Upper lobe of left lung (tissue), 6 donors: ENCODE data around the gene SMC5. TPM values are rescaled to one million over a fixed set of nuclear protein-coding genes. Genes with fewer than 3 reads are reported as not detected.

Experiments
- ATAC-seq, 2 donors: fragments of 200-7000 bp; cut with Tn5 transposase; one replicate each; pipeline ENCODE4 v1.9.1; 2022; ENCODE audit warnings: mild to moderate bottlenecking in 2 of 2, moderate library complexity in 2 of 2; ENCODE audit not compliant: low FRiP score in 2 of 2
- DNase-seq, 2 donors: peaks; one replicate each; pipeline ENCODE4 v3.0.0-alpha.2; 2019 to 2020
- H3K27ac ChIP-seq, 4 donors: fragments of 200-600 bp; sonication (generic); one replicate each; pipeline ENCODE4 v1.5.1; 2016 to 2019
- H3K27me3 ChIP-seq, 4 donors: fragments of 200-600 bp; sonication (generic); one replicate each; pipeline ENCODE4 v1.5.1; 2017 to 2019
- H3K36me3 ChIP-seq, 4 donors: fragments of 200-600 bp; sonication (generic); one replicate each; pipeline ENCODE4 v1.5.1; 2016 to 2019
- H3K4me1 ChIP-seq, 4 donors: fragments of 200-600 bp; sonication (generic); one replicate each; pipeline ENCODE4 v1.5.1; 2018 to 2019
- H3K4me3 ChIP-seq, 4 donors: fragments of 200-600 bp; sonication (generic); one replicate each; pipeline ENCODE4 v1.5.1; 2017 to 2019; ENCODE audit warnings: mild to moderate bottlenecking in 2 of 4, moderate library complexity in 1 of 4
- H3K9me3 ChIP-seq, 4 donors: fragments of 200-600 bp; sonication (generic); one replicate each; pipeline ENCODE4 v1.5.1; 2018 to 2019
- EP300 ChIP-seq, 4 donors: sonication (generic); formaldehyde crosslinking; IDR thresholded peaks; one replicate each; pipeline ENCODE4 v1.5.1; 2017; ENCODE audit warnings: antibody characterized with exemption in 4 of 4, control low read depth in 2 of 4
- POLR2A ChIP-seq, 4 donors: fragments of 450-650 bp; IDR thresholded peaks; one replicate each; pipeline ENCODE4 v1.5.1; 2016 to 2017; ENCODE audit warnings: antibody characterized with exemption in 4 of 4, mild to moderate bottlenecking in 2 of 4
- POLR2AphosphoS5 ChIP-seq, 2 donors: sonication (generic); formaldehyde crosslinking; IDR thresholded peaks; one replicate each; pipeline ENCODE4 v1.5.1; 2017; ENCODE audit warnings: antibody characterized with exemption in 2 of 2
- WGBS, 2 donors: methylation state at CpG; one replicate each; pipeline ENCODE4 v1.1.5; 2017 to 2018; 5-methylcytosine and 5-hydroxymethylcytosine counted together
- total RNA-seq, 6 donors: library from RNA; depleted of rRNA in 4 of 6; stranded (reverse); fragments of >200 nt in 4 of 6; gene quantifications; one replicate each; pipeline versions ENCODE4 v1.1.0 to v1.2.1, GENCODE V29; 2016 to 2021
- TF ChIP-seq, protein P1 (sequence below), 6 experiments: fragments of 450-650 bp in 4 of 6; fragments of 200-600 bp in 2 of 6; sonication (generic) in 2 of 6; IDR thresholded peaks; one replicate each; pipeline ENCODE4 v1.5.1; 2016 to 2019; ENCODE audit warnings: antibody characterized with exemption in 6 of 6
- donor health status: DM: no; HTN: no; CAD: no; lungs with moderate emphysema.
- donor health status: DM: no; HTN: yes; CAD: no; lungs with severe emphysema.

Gene SMC5
- total RNA-seq, 6 donors from 2014 or later = 18.8 to 60.7 (median 28.2) TPM

DNA sequence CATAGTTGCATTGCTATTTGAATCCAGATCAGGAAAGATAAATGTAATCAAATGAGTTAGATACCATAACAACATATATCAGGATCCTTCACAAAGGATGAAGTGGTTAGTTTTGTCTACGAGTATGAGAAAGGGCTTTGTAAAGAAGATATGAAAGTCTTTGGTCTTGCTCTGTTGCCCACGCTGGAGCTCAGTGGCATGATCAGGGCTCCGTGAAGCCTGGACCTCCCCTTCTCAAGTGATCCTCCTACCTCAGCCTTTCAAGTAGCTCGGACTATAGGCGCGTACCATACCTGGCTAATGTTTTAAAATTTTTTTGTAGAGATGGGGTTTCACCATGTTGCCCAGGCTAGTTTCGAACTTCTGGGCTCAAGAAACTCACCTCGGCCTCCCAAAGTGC lies 1.8 kb downstream of the SMC5 start:
- H3K27ac ChIP-seq = no peak overlapping the region
- H3K9me3 ChIP-seq = no peaks in the 10 kb centered on the region
- TF ChIP-seq, protein P1, sequence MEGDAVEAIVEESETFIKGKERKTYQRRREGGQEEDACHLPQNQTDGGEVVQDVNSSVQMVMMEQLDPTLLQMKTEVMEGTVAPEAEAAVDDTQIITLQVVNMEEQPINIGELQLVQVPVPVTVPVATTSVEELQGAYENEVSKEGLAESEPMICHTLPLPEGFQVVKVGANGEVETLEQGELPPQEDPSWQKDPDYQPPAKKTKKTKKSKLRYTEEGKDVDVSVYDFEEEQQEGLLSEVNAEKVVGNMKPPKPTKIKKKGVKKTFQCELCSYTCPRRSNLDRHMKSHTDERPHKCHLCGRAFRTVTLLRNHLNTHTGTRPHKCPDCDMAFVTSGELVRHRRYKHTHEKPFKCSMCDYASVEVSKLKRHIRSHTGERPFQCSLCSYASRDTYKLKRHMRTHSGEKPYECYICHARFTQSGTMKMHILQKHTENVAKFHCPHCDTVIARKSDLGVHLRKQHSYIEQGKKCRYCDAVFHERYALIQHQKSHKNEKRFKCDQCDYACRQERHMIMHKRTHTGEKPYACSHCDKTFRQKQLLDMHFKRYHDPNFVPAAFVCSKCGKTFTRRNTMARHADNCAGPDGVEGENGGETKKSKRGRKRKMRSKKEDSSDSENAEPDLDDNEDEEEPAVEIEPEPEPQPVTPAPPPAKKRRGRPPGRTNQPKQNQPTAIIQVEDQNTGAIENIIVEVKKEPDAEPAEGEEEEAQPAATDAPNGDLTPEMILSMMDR (IDR thresholded peaks at IDR 0.05) = no peak
- TF ChIP-seq EP300 (IDR thresholded peaks at IDR 0.05) (no peak), POLR2AphosphoS5 (IDR thresholded peaks at IDR 0.05) (no peak), POLR2A (IDR thresholded peaks at IDR 0.05) (no peak)
- H3K36me3 ChIP-seq = peaks cover 9 to 24% (median 12%) of the 10 kb centered on the region in 4 donors
- no peaks in the 10 kb centered on the region for H3K27me3 ChIP-seq
- peak overlapping the region in 1 of 4 donors; percentile 72 for H3K4me3 ChIP-seq
- ATAC-seq (no peak), DNase-seq (no peak)
- peaks cover 27 to 54% (median 43%) of the 10 kb centered on the region in 4 donors for H3K4me1 ChIP-seq
- 72 to 85% methylated on average over 8 of the region's 8 CpGs for WGBS, 2 donors

DNA sequence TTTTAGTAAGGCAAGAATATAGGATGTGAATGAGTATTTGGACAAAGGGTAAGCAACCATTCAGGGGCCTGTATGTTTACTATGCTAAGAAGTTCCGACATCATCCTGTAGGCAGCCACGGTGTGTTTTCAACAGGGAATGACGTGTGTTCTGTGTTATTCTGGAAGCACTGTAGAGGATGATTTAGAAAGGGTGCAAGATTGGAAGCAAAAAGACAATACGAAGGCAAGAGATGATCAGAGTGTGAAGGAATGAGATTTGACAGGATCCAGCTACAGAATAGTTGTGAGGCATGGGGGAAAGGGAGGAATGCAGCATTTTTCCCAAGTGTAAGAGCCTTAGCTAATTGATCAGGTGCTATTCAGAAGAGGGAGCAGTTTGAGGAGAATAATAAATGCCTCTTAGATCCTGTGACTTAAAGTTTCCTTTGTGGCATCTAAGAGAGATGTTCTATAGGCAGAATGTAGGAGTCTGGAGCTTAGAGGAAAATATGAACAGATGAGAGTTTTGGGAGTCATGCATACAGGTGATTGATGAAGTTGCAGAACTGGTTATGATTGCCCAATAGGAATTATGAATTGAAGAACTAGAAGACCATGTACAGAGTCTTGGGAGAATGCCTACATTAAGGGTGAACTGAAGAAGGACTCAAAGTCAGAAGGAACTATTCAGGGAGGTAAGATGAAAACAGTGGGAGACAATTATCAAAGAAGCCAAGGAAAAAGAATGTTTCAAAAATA lies 2.5 kb downstream of the SMC5 start:
- TF ChIP-seq POLR2A (IDR thresholded peaks at IDR 0.05) (no peak), POLR2AphosphoS5 (IDR thresholded peaks at IDR 0.05) (no peak), EP300 (IDR thresholded peaks at IDR 0.05) (no peak)
- TF ChIP-seq, protein P1 (IDR thresholded peaks at IDR 0.05) = no peak
- Histone ChIP-seq H3K9me3 (no peaks in the 10 kb centered on the region), H3K27me3 (no peaks in the 10 kb centered on the region), H3K4me1 (peaks cover 27 to 54% (median 43%) of the 10 kb centered on the region in 4 donors), H3K27ac (no peak overlapping the region), H3K4me3 (peak overlapping the region in 1 of 4 donors; percentile 72), H3K36me3 (peaks cover 9 to 31% (median 12%) of the 10 kb centered on the region in 4 donors)
- DNase-seq (no peak), ATAC-seq (no peak)
- WGBS, 2 donors = 72 to 79% methylated on average over 4 of the region's 4 CpGs

DNA sequence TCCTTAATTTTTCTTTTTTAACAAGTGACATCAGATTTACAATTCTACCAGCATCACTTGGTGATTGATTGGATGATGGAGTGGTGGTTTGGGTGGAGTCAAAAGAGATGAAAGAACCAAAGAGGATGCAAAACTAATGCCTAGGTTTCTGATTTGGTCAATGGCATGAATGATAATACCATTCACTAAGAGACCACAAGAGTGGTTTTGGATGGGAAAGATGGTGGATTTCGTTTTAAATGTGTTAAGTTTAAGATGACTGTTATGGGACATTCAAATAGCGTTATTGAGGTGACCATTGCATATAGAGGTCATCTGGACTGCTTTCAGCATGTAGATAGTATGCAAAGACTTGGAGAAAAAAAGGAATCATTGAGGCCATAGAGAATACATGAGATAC lies 3.6 kb downstream of the SMC5 start:
- DNase-seq = no peak
- peak overlapping the region in 1 of 4 donors; percentile 35 for H3K27ac ChIP-seq
- peaks cover 27 to 47% (median 43%) of the 10 kb centered on the region in 4 donors for H3K4me1 ChIP-seq
- no peaks in the 10 kb centered on the region for H3K27me3 ChIP-seq
- ATAC-seq = no peak
- H3K9me3 ChIP-seq = no peaks in the 10 kb centered on the region
- TF ChIP-seq EP300 (IDR thresholded peaks at IDR 0.05) (no peak), POLR2A (IDR thresholded peaks at IDR 0.05) (no peak), POLR2AphosphoS5 (IDR thresholded peaks at IDR 0.05) (no peak)
- TF ChIP-seq, protein P1 (IDR thresholded peaks at IDR 0.05) = no peak
- H3K36me3 ChIP-seq = peaks cover 9 to 41% (median 12%) of the 10 kb centered on the region in 4 donors
- WGBS, 2 donors = 87 to 96% methylated on average over 2 of the region's 2 CpGs
- peak overlapping the region in 1 of 4 donors; percentile 14 for H3K4me3 ChIP-seq

DNA sequence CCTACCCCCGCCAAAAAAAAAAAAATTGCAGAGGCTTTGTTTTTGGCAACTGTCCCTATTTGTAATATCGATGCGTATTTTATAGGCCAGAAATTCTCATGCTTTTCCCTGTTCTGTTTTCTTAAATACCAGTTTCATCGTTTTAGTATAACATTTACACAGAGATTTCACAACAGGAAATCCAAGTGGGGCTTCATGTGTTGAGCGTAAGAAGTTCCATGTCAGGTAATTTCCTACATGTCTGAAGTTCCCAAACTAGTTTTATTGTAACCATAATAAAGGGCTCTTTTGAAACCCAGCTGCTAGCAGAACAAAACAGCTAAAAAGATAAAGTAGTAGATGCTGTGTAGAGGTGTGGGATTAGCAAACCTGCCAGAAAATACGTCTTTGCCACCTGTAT lies 4.2 kb downstream of the SMC5 start:
- Histone ChIP-seq H3K4me3 (peak overlapping the region in 1 of 4 donors; percentile 14), H3K27me3 (no peaks in the 10 kb centered on the region), H3K27ac (peak overlapping the region in 2 of 4 donors; percentile 29 to 35), H3K36me3 (peaks cover 9 to 46% (median 12%) of the 10 kb centered on the region in 4 donors), H3K4me1 (peaks cover 27 to 41% (median 38%) of the 10 kb centered on the region in 4 donors), H3K9me3 (no peaks in the 10 kb centered on the region)
- DNase-seq (no peak), ATAC-seq (no peak)
- 48 to 49% methylated on average over 6 of the region's 6 CpGs for WGBS, 2 donors
- TF ChIP-seq EP300 (IDR thresholded peaks at IDR 0.05) = no peak
- TF ChIP-seq, protein P1 (IDR thresholded peaks at IDR 0.05) = no peak
- TF ChIP-seq POLR2AphosphoS5 (IDR thresholded peaks at IDR 0.05) = no peak
- no peak for TF ChIP-seq POLR2A (IDR thresholded peaks at IDR 0.05)
